SU-DHL-6 (cell line): ENCODE data around the gene ARFGAP1.

Source experiments
- CTCF ChIP-seq: fragments of 200-600 bp; sonication (generic); IDR thresholded peaks from one replicate; pipeline ENCODE4 v1.5.1; 2017; ENCODE audit warnings: antibody characterized with exemption, mild to moderate bottlenecking, low read length, moderate library complexity; ENCODE audit not compliant: insufficient read depth, poor library complexity, severe bottlenecking
- EZH2phosphoT487 ChIP-seq: fragments of 200-600 bp; sonication (generic), shearing (Covaris generic); conservative IDR thresholded peaks from 2 replicates; pipeline ENCODE4 v1.6.1; 2018; ENCODE audit warnings: mild to moderate bottlenecking, antibody characterized with exemption, low read length, moderate library complexity, mixed read lengths

- TF ChIP-seq CTCF (no peak), EZH2phosphoT487 (no peak)
Measured at GRCh38 chr20:63311186-63311832, 38.7 kb downstream of the ARFGAP1 start.
